HTERT RPE-1 (cell line): ENCODE data around the gene PANX3.

Experiments
- in situ Hi-C: fragments of 300-500 bp; cut with MboI; formaldehyde crosslinking; loops from 4 replicates; pipeline ENCODE4 v1.14.3; 2020; ENCODE audit warnings: low sequenced_read_pairs

Gene PANX3

GRCh38 chr11:124612567-124613246 is 1.5 kb downstream of the PANX3 start:
- in situ Hi-C loops = no loop called here

DNA sequence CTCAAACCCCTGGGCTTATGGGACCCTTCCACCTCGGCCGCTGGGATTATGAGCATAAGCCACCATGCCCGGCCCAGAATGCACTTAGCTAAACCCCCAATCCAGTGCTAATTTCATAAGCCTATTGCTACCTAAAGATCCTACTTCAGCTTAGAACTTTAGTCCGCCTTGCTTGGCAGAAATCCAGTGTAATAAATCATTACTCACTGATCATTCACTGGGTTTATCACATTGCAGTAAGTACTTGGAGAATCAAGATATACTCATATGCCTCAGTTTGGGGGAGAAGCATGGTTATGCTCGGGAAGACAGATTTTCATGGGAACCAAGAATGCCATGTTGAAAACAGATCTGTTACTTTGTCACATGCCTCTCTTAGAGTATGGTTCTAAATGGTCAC is 7.6 kb downstream of the PANX3 start:
- in situ Hi-C loops = no loop called here

- in situ Hi-C loops = no loop called here
Measured at GRCh38 chr11:124622531-124623451, 11.6 kb downstream of the PANX3 start, which contains the start of gene TBRG1. TSS of gene TBRG1 (plus strand) at chr11:124622864. CDS start at chr11:124623084, 220 bp downstream.

- in situ Hi-C loops = no loop called here
Measured at GRCh38 chr11:124623861-124624525, 12.8 kb downstream of the PANX3 start.

GRCh38 chr11:124625504-124626168 is 14.4 kb downstream of the PANX3 start:
- in situ Hi-C loops = no loop called here

GRCh38 chr11:124627546-124627945 is 16.3 kb downstream of the PANX3 start:
- in situ Hi-C loops = no loop called here

GRCh38 chr11:124629961-124630360 is 18.7 kb downstream of the PANX3 start:
- in situ Hi-C loops = no loop called here

- in situ Hi-C loops = no loop called here
Measured at GRCh38 chr11:124633355-124633754, 22.1 kb downstream of the PANX3 start.

DNA sequence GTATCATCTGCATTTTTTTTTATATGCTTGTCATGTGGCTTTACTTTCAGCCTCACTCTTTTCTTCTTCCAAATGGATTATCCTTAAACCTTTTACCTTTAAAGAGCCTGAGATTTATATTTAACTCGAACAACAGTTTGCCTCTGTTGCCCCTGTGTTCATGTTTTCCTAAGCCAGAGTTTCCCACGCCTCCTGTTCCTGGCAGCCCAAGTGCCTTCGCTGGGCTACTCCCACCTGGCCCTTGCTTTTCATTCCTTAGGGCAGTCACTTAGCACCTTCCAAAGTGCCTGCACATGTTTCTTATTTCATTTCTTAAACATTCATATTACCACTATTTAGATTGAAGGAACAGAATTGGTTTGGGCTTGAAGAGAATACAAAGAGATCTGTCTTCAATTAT is 24.7 kb downstream of the PANX3 start:
- in situ Hi-C loops = no loop called here

- in situ Hi-C loops = no loop called here
Measured at GRCh38 chr11:124638500-124638899, 27.3 kb downstream of the PANX3 start.

GRCh38 chr11:124639186-124639585 is 28.0 kb downstream of the PANX3 start:
- in situ Hi-C loops = no loop called here

DNA sequence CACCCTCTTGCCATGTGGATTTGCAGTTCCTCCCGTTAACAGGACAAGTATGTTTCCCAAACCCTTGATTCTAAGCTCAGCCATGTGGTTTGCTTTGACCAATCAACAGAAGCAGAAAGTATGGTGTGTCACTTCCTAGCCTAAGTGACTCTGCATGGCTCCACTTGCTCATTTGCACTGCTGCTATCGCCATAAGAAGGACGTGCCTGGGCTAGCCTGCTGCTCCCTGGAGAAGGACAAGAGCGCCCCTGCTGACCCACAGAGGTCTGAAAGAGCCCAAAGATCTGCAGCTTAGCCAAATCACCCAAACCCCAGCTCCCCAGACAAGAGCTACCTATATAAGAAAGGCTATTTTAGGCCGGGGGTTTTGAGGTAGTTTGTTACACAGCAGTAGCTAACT is 29.4 kb downstream of the PANX3 start:
- in situ Hi-C loops = no loop called here

GRCh38 chr11:124642628-124643027 is 31.4 kb downstream of the PANX3 start:
- in situ Hi-C loops = no loop called here

GRCh38 chr11:124643042-124643604 is 31.9 kb downstream of the PANX3 start:
- in situ Hi-C loops = no loop called here

DNA sequence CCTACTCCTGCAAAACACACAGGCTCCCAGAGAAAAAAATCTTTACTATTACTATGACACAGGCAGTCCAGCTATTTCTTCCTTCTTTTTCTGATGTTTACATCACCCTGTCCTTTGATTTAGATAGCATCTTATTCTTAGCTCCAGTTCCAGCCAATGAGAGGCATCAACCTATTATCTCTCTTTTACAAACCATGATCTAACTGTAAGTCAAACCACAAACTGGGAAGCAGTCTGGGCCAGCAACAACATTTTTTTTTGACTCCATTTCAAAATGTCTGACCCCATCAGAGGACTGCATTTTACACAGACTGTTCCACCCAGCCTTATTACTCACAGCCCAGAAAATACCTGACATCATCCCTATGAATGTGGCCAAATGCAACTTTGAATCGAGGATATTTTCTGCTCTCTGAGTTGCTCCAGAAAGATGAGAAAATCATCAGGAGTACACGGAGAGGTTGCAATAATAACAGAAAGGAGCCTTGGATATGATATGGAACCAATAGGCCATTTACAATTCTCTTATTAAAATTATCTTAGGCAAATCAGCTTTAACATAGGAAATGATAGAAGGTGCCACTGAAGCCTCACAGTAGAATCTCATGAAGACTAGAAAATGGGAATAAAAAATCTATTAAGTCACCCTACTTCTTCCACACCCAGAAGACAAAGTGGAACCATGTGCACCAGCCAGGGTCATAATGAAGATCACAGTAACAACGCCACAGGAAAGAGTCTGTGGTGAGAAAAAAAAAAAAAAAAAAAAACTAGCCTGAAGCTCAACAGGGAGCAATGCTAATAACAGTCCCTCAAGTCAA is 32.6 kb downstream of the PANX3 start:
- in situ Hi-C loops = no loop called here

DNA sequence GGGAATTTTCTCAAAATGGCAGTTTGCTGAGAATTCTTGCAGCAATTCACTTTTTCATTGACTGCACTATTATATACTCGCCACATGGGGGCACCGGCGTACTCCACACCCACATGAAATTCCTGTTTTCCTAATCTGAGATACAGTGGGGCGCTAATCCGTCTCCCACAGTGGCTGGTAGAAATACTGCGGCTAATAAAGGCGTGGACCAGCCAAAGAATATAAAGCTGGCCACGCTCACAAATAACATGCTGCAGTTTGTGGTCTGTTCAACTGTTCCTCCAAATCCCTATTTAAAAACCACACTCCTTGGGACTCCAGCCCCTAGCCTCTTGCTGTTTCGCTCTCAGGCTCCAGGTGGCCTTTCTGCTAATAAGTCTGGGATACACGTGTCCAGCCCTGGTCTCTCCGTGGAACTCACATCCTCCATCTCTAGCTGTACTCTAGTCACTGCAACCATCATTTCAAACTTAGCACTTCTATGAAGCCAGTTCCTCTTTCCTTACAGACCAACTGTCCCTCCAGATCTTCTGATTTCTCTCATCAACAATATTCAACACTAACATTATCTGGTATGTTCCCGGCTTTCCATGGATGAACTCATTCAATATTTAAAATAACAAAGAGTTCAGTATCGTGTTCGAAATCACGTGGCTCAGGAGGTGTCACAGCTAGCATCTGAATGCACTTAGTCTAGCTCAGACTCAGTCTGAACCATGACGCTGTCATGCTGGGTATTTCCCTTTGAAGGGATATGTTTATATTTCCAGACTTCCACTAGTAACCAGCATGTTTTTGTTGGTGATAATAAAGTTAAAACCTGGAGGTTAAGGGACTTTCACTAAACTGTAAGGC is 33.4 kb downstream of the PANX3 start:
- in situ Hi-C loops = no loop called here

DNA sequence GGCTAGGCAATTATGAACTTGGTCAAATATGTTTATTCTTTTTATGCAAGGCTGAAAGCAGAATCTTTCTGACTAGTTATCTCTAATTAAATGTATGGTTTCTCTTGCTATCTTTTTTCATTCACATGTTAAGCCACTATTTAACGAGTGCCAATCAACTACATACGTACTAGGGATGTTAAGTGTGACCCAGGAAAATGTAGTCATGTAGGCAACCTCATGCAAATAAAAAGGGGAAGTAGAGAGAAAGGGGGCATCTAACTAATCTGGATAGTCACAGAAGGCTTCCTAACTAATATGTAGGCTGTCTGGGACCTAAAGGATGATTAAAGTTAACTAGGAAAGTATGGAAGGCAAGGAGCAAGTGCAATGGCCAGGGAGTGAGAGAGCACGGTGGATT is 34.9 kb downstream of the PANX3 start:
- in situ Hi-C loops = no loop called here

DNA sequence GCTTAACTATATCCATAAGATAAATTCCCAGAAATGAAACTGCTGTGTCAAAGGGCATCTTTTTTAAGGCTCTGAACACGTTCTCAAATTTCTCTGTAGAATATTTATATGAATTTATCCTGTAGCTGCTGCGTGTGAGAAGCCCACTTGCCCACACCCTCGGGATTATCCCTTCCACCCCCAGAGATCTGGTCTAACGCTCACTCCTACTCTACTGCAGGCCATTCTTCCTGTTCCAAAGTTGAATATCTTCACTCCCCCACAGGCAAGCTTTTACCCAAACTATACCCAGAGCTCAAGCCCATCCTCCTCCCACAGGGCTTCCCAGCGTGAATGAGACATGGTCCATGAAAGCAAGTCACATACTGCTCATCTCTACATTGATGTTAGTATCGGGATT is 37.4 kb downstream of the PANX3 start:
- in situ Hi-C loops = no loop called here
